Esophagus (tissue), 2 donors: ENCODE results near the gene TRPV5. TPM values are rescaled to one million over a fixed set of nuclear protein-coding genes. Genes with fewer than 3 reads are reported as not detected.

ENCODE experiments used
- H3K27ac ChIP-seq, 2 donors: one replicate each; pipeline ENCODE4 v1.5.1; 2013; ENCODE audit warnings: low read depth in 2 of 2, mild to moderate bottlenecking in 2 of 2, inconsistent platforms in 1 of 2, low read length in 1 of 2, moderate library complexity in 1 of 2
- H3K27me3 ChIP-seq, 2 donors: one replicate each; pipeline ENCODE4 v1.6.1; 2013; ENCODE audit warnings: low read length in 2 of 2, control low read depth in 1 of 2, mild to moderate bottlenecking in 1 of 2; ENCODE audit not compliant: insufficient read depth in 2 of 2, control insufficient read depth in 1 of 2
- H3K36me3 ChIP-seq, 2 donors: one replicate each; pipeline ENCODE4 v1.6.1; 2013; ENCODE audit warnings: low read length in 1 of 2; ENCODE audit not compliant: control insufficient read depth in 2 of 2, insufficient read depth in 2 of 2
- H3K4me1 ChIP-seq, 2 donors: one replicate each; pipeline ENCODE4 v1.6.1; 2013; ENCODE audit warnings: low read length in 1 of 2; ENCODE audit not compliant: control insufficient read depth in 2 of 2, insufficient read depth in 2 of 2
- H3K4me3 ChIP-seq, 2 donors: one replicate each; pipeline ENCODE4 v1.5.1; 2013; ENCODE audit warnings: low read length in 2 of 2, mild to moderate bottlenecking in 2 of 2, low read depth in 1 of 2, moderate library complexity in 1 of 2
- H3K9me3 ChIP-seq, 2 donors: one replicate each; pipeline ENCODE4 v1.6.1; 2013; ENCODE audit warnings: mild to moderate bottlenecking in 2 of 2, low read depth in 1 of 2, low read length in 1 of 2, moderate library complexity in 1 of 2; ENCODE audit not compliant: control insufficient read depth in 2 of 2, insufficient read depth in 1 of 2
- WGBS, 2 donors: extraction: QIAGEN DNeasy Blood & Tissue Kit; methylation state at CpG; one replicate each; pipeline ENCODE4 v1.1.7; 2013; 5-methylcytosine and 5-hydroxymethylcytosine counted together
- polyA plus RNA-seq, 2 donors: library from polyadenylated mRNA; stranded (reverse); fragments of 200-250 nt; gene quantifications; one replicate each; pipeline ENCODE4 v1.2.3, GENCODE V29; 2013
- donor health status: healthy with polysubstance abuse.
- donor health status: Bipolar disorder and iron deficiency.

Gene TRPV5
- polyA plus RNA-seq, 2 donors, result not detected

DNA sequence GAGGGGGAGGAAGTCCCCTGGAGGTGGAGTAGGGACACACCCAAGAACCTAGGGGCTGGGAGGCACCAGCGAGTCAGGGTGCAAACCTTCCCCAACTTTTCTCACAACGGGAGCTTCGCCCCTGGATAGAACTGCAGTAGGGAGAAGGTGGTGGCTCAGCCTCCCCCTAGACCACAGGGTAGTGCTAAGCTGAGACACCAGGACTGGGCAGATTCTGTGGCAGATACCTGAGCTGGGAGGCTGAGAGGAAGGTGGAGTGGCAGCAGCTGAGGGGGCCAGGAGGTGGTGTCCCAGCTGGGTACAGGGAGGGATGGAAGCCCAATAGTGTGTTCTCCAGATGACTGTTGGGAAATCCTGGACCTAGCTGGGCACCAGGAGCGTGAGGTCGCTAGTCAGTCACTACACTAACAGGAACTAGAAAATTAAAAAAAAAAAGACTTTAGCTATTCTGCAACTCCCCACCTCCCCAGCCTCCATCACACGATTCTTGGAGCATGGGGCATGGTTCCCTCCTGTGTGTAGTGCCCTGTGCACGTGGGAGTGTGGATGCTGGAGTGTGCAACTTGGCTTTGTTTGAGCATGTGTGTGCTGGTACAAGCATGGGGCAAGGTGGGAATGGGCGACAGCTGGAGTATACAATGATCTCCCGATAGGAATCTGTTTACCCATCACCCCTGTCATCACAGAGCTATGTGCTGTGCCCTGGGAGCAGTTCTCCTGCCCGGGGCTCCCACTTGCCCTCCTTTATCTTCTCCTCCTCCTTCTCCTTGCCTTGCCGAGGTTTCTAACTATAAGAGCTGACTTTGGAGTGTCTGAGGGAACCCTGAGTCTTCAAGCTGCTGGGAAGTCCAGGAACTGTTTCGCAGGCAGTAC lies 39.2 kb downstream of the TRPV5 start:
- Histone ChIP-seq H3K27me3 (no peaks in the 10 kb centered on the region), H3K4me1 (peaks cover 0 to 10% of the 10 kb centered on the region in 2 donors), H3K4me3 (no peak overlapping the region), H3K36me3 (no peaks in the 10 kb centered on the region), H3K9me3 (no peaks in the 10 kb centered on the region), H3K27ac (no peak overlapping the region)
- WGBS, 2 donors, result 65 to 66% methylated on average over 12 of the region's 12 CpGs

DNA sequence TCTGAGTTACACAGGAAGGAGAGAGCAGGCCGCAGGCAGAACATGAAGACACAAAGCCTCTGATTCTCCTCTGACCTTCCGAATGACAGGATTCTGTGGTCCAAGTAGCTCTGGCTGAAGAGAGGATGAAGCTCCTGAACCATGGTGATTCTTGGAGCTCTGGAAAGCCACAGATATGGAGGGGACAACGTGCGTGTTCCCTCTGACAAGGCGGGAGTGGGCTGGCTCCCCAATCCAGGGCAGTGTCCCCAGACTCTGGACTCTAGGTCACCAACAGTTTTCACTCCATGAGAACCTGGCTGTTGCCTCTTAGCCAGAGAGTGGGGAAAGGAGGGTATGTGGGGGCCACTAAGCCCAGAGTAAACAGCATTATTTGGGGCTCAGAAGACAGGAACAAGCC lies 40.6 kb downstream of the TRPV5 start:
- H3K27me3 ChIP-seq, result no peaks in the 10 kb centered on the region
- 85 to 89% methylated on average over 5 of the region's 5 CpGs for WGBS, 2 donors

DNA sequence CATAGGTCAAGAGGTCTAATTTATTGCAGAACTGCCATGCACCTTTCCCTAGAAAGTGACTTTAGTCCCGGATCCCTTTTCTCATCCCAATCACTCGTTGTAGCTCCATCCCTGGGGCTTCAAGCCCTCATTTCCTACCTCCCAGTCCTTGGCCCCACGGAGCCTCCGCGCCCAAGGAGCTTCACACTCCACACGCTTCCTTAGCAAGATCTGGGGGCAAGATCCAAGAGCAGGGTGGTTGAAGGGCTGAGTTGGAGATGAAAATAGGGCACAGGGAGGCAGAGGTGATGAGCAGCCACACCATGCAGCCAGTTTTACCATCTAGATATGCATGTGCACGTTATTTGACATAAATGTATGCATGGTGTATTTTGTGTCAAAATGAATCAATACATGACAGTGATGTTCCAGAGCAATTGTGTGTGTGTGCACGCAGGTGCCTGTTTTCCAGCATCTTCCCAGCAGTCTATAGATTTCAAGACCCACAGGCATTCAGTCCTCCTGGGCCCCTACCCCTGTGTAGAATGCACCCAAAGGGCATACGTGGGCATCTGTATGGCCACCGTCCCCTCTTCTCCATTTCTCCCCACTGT lies 42.0 kb downstream of the TRPV5 start:
- no peaks in the 10 kb centered on the region for H3K27me3 ChIP-seq
- no peak overlapping the region for H3K4me3 ChIP-seq
- H3K9me3 ChIP-seq, result no peaks in the 10 kb centered on the region
- H3K4me1 ChIP-seq, result peaks cover 0 to 11% of the 10 kb centered on the region in 2 donors
- H3K36me3 ChIP-seq, result no peaks in the 10 kb centered on the region
- H3K27ac ChIP-seq, result no peak overlapping the region
- 86 to 88% methylated on average over 10 of the region's 10 CpGs for WGBS, 2 donors

More for the DNA sequence above, 40.6 kb downstream of the TRPV5 start:
- peaks cover 0 to 7% of the 10 kb centered on the region in 2 donors for H3K4me1 ChIP-seq
- no peak overlapping the region for H3K27ac ChIP-seq
- no peak overlapping the region for H3K4me3 ChIP-seq
- H3K9me3 ChIP-seq, result no peaks in the 10 kb centered on the region
- H3K36me3 ChIP-seq, result no peaks in the 10 kb centered on the region

- WGBS, 2 donors, result 80 to 88% methylated on average over 12 of the region's 12 CpGs
- H3K4me1 ChIP-seq, result peaks cover 0 to 11% of the 10 kb centered on the region in 2 donors
- H3K36me3 ChIP-seq, result no peaks in the 10 kb centered on the region
- no peaks in the 10 kb centered on the region for H3K9me3 ChIP-seq
- no peaks in the 10 kb centered on the region for H3K27me3 ChIP-seq
- no peak overlapping the region for H3K27ac ChIP-seq
- H3K4me3 ChIP-seq, result no peak overlapping the region
Measured at GRCh38 chr7:142890874-142891485, 42.6 kb downstream of the TRPV5 start.

- 44 to 64% methylated on average over 3 of the region's 3 CpGs for WGBS, 2 donors
- peaks cover 0 to 11% of the 10 kb centered on the region in 2 donors for H3K4me1 ChIP-seq
Measured at GRCh38 chr7:142889816-142890215, 43.7 kb downstream of the TRPV5 start.

DNA sequence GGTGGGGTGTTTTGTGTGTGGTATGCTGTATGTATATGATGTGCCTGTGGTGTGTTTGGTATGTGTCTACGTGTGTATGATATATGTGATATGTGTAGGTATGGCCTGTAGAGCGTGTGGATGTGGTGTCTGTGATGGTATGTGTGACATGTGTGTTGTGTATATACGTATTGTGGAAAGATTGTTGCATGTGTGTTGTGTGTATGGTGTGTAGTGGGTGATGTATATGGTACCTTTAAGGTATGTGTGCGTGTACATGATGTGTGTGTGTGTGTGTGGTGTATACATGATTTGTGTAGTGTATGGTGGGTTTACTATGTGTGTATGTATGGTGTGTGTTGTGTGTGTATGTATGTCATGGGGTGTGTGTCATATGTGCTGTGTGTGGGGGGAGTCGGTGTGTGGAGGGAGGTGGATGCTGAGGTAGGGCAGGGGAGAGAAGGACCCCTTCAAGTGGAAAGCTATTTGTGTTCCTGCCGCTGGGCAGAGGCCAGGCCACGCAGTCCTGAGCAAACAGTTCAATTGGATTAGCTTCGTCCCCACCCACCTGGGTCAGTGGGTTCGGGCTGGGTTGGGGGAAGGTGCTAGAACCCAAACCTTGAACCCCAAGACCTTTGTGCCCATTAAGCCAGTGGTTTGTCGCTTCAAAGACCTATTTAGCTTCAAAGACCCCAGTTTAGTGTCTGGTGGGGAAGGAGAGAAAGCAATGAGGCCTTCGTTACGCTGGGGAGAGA lies 46.1 kb downstream of the TRPV5 start:
- no peak overlapping the region for H3K27ac ChIP-seq
- no peaks in the 10 kb centered on the region for H3K27me3 ChIP-seq
- no peaks in the 10 kb centered on the region for H3K36me3 ChIP-seq
- H3K9me3 ChIP-seq, result no peaks in the 10 kb centered on the region
- H3K4me1 ChIP-seq, result peaks cover 0 to 16% of the 10 kb centered on the region in 2 donors
- H3K4me3 ChIP-seq, result no peak overlapping the region
- 86 to 88% methylated on average over 12 of the region's 12 CpGs for WGBS, 2 donors

More at GRCh38 chr7:142889816-142890215, 43.7 kb downstream of the TRPV5 start:
- Histone ChIP-seq H3K4me3 (no peak overlapping the region), H3K36me3 (no peaks in the 10 kb centered on the region), H3K9me3 (no peaks in the 10 kb centered on the region), H3K27me3 (no peaks in the 10 kb centered on the region), H3K27ac (no peak overlapping the region)

DNA sequence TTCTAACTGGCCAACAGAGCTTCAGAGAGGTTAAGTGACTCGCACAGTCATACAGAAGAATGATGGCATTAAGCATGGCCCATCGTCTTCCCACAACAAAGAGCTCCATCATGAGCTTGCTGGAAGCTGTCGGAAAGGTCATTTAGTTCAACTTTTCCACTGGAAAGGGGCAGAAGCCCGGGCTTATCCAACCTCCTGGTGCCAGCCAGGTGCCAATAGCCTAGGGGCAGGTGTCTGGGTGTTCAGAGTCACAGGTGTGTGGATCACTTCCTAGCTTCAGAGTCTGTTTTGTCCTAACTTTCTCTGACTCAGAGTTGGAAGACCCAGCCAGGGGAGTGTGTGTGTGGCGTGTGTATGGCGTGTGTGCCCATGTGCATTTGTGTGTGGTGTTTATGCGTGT lies 46.7 kb downstream of the TRPV5 start:
- Histone ChIP-seq H3K4me1 (peaks cover 0 to 18% of the 10 kb centered on the region in 2 donors), H3K27ac (no peak overlapping the region), H3K9me3 (no peaks in the 10 kb centered on the region), H3K27me3 (no peaks in the 10 kb centered on the region), H3K4me3 (no peak overlapping the region), H3K36me3 (no peaks in the 10 kb centered on the region)
- WGBS, 2 donors, result 44 to 53% methylated on average over 7 of the region's 7 CpGs

DNA sequence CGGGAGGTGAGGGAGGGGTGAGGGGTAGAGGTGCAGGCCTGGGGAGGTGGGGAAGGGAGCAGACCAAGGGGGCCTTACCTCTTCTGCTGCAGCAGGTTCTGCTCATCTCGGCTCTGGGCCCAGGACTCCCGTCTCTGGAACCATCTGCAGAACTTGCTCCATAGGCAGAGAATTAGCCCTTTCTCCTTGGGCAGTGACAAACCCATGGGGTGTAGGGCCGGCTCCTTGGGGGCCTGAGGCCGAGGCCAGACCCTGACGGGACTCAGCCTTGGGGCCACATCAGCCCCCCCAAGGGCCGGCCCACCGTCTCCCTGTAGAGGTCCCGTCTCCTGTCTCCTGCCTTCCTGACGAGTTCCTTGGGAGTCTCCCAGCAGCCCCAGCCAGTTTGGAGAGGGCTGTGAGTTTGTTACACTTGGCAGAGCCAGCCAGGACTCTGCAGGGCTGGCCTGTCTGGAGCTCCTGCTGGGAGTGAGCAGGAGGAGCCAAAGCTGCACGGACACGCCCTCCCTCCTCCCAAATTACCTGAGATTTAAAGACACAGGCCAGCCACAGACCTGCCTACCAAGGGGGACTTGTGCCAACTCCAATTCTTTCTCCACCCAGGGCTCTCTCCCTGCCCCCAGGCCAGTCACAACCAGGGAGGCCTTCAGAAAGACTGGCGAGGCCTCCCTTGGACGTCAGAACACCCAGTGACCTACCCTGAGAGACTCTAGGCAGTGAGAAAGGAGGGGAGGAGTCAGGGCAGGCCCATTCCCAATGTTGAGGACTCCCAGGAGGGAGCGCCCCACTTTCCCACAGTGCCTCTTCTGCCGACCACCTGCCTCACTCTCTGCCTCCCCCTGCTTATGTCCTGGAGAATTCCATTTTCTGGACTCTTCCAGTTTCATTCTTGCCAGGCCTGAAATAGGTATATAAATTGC lies 48.0 kb downstream of the TRPV5 start, which contains the start of gene TRPV6:
TSS of gene TRPV6 (minus strand) at position 435 of the 920 bp plus-strand sequence.
- Histone ChIP-seq H3K27ac (peak within 1 kb of the TSS; percentile 18 to 69), H3K27me3 (no peaks in the 10 kb centered on the region), H3K4me3 (peak within 1 kb of the TSS; percentile 30 to 32), H3K36me3 (no peaks in the 10 kb centered on the region), H3K4me1 (peaks cover 0 to 13% of the 10 kb centered on the region in 2 donors), H3K9me3 (no peaks in the 10 kb centered on the region)
- 37 to 47% methylated on average over 16 of the region's 16 CpGs for WGBS, 2 donors
